NCI-H1930 (cell line): ENCODE results near the gene KBTBD3.
"Not testable (repeated sequence)": the region's sequence is repeated elsewhere in the genome, so short reads cannot be mapped to it uniquely, and the experiment has no call there.

Source experiments
- DNase-seq, 2 experiments: peaks; one replicate each; lab custom pipeline; 2025; lab: John Stamatoyannopoulos, UW

Gene KBTBD3

DNA sequence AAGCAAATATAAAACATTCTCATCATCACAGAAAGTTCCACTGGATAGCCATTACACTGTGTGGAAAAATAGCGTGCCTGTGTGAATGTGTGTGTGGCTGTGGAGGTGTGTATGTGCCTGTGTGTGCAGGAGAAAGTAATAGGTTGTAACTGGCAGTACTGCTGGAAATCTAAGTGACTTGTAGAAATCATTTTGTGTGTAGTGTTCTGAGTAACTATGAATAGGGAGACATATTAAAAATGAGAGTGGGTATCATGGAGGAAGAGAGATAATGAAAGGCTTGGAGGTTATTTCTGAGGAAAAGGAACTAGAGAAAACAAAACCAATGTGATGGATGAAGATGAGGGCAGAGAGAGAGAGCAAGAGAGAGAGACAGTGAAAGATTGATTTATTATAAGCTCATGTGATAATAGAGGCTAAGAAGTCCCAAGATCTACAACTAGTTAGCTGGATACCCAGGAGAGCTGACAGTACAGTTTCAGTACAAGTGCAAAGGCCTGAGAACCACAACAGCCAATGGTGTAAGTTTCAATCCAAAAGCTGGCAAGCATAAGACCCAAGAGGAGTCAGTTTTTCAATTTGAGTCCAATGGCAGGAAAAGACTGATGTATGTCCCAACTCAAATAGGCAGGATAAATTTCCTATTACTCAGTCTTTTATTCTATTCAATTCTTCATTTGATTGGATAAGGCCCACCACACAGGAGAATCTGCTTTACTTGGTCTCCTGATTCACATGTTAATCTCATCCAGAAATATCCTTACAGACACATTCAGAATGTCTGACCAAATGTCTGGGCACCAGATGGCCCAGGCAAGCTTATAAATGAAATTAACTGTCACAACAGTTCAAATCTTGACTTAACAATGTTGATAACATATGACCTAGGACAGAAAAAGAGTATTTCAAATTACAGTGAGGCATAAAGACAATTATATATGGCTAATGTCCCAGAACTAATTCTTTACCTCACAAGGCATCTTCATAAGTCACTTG lies 14.9 kb downstream of the KBTBD3 start:
- no peak for DNase-seq

DNA sequence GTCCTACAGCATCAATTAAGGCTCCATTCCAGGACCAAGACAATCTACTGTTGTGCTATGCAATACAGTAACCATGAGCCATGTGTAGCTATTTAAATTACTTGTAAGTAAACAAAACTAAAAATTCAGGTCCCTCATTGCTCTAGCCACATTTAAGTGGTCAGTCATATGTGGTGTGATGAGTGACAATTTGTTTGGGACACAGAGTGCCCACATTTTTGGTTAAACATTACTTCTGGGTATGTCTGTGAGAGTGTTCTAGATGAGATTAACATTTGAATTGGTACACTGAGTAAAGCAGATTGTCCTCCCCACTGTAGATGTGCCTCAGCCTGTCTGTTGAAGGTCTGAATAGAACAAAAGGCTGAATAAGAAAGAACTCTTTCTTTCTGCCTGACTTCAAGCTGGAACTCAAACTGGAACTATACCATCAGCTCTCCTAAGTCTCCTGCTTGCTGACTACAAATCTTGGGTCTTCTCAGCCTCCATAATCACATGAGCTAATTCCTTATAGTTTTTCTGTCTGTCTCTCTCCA lies 15.8 kb downstream of the KBTBD3 start:
- DNase-seq, result no peak

- no peak for DNase-seq
These were observed 17.5 kb downstream of the KBTBD3 start for GRCh38 chr11:106059617-106060016.

DNA sequence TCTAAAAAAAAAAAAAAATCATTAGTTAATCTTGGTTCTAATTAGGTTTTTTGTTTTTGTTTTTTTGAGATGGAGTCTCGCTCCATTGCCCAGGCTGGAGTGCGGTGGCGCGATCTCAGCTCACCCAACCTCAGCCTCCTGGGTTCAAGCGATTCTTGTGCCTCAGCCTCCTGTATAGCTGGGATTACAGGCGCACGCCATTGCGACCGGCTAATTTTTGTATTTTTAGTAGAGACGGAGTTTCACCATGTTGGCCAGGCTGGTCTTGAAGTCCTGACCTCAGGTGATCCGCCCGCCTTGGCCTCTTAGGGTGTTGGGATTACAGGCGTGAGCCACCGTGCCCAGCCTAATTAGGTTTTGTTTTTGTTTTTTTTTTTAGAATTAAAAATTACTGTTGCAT lies 18.8 kb downstream of the KBTBD3 start:
- not testable (repeated sequence) for DNase-seq

DNA sequence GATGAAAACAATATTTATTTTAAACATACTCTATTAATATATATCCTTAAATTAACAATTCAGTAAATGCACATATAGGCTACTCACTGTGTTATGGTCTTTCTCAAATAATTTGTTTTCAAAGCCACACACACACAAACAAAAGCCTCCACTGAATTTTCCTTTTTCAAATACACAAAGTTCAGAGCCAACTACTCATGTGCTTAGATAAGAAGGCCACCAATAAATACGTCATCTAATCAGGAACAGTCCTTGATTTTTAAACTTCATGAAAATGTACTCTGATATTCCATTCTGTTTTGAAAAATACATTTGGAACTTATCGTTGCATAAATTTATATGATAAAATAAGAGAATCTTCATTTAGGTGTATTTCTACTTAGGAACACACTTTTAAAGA lies 26.0 kb downstream of the KBTBD3 start:
- DNase-seq, result no peak

- DNase-seq, result no peak
These were observed 27.2 kb downstream of the KBTBD3 start for GRCh38 chr11:106049727-106050476.

GRCh38 chr11:106047631-106048030 lies 29.5 kb downstream of the KBTBD3 start:
- no peak for DNase-seq

DNA sequence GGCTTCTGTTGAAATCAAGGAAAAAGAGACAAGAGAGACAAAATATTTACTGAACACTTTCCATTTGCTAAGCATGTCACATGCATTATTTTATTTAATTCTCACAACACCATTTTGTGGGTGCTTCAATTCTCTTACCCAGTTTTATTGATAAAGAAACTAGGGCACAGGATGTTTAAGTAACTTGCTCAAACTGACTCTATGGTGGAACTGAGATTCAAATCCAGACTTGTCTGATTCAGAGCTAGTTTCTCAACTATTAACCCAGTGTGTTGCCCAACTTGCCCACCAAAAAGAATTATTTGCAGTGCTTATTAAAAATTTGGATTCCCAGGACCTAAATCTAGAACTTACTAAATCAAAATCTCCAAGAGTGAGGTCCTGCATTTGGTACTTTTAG lies 33.6 kb downstream of the KBTBD3 start:
- no peak for DNase-seq

GRCh38 chr11:106032861-106033260 lies 44.3 kb downstream of the KBTBD3 start:
- no peak for DNase-seq

DNA sequence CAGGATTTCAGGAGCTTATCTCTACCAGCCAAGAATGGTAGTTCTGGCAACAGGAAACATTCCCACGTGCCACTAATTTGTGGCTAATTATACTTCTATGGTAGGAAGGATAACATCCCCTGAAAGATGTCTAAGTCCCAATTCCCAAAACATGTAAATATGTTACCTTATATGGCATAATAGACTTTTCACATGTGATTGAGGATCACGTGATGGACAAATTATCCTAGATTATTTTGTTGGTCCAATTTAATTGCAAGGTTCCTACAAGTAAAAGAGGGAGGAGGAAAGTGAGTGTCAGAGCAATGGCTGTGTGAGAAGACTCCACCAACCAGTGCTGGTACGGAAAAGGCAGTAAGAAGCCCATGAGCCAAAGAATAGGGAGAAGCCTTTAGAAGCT lies 45.2 kb downstream of the KBTBD3 start:
- no peak for DNase-seq

DNA sequence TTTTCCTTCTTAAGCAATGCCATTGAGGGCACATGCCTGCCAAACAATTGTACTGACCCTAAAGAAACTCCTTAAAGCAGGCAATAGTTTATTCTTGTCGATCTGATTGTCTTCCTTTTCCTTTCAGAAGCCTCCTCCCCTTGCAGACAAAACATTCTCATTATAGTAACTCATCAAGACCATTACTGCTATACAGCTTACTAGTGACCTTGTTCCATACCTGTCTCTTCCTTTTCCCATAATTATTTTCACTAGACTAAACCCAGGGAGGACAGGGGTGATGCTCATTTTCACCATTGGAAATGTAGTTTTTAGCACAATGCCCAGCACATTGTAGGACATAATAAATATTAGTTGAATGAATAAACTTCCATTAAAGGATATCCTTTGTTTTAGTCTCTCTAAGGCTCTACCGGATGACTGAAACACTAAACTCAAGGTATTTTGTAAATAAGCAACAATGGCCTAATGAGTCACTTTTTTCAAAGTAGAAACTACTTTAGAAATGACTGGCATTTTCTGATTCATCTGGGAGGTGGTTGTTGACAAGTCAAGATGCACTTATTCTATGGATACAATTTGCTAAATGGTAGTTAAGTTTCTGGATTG lies 45.8 kb downstream of the KBTBD3 start:
- no peak for DNase-seq

- DNase-seq, result no peak
These were observed 46.5 kb downstream of the KBTBD3 start for GRCh38 chr11:106030609-106031008.

DNA sequence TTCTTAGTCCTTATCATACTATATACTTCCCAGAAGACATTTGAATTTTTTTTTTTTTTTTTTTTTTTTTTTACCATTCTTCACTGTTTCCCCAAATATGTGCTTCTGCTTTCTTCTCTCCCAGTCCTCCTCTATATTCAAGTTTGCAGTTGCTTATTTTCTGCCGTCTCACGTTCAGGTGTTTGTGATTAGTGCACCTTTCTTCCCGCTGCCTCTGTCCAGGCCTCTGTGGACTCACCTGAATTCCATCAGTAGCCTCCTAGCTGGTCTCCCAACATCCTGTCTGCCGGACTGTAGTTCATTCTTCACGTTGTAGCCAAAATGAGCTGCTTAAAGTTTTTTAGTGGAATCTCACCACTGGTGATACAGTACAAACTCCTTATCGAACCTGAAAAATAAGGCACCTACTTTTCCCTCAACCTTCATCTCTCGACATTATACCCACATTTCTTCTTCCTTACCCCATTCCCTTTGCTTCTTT lies 54.3 kb downstream of the KBTBD3 start:
- no peak for DNase-seq

GRCh38 chr11:106021967-106022794 lies 55.0 kb downstream of the KBTBD3 start, which contains the start of gene MSANTD4:
Gene MSANTD4, minus strand, starts transcription at chr11:106022240. Its CDS starts 11,323 bp downstream, at chr11:106010917.
- peak; percentile 97 to 98 for DNase-seq

- DNase-seq, result peak in 1 of 2 experiments; percentile 33
These were observed 55.8 kb downstream of the KBTBD3 start for GRCh38 chr11:106021181-106021966.

DNA sequence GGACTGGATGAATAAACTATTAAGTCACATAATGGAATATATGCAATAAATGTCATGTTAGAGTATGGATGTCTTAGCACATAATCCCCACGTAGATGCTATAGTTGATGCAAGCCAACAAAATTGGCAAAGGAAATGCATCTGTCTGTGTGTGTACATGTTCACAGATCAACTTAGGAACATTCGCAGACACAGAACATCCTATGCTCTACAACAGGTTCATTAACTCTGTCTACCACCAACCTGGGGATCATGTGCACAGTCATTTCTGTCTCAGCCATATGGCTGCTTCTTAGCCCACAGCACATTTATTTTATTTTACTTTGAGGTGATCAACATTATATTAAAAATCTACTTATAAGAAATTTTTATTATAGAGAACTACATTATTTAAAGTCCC lies 60.1 kb downstream of the KBTBD3 start:
- DNase-seq, result no peak

DNA sequence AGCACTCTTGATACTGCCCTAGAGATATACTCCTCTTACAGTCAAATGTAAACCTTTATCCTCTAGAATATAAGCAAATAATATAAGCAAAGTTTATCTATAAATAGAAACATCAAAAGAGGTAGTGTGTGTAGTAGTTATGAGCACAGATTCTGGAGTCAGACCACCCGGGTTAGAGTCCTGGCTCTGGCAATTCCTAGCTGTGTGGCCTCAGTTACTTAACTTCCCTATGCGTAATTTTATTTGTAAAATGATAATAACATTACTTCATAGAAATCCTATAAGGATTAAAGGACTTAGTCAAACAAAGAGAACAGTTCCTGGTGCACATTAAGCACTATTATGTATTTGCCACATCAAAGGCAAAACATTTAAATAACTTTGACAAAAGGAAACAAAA lies 62.1 kb downstream of the KBTBD3 start:
- DNase-seq, result no peak

- DNase-seq, result no peak
These were observed 62.5 kb downstream of the KBTBD3 start for GRCh38 chr11:106014620-106015019.

DNA sequence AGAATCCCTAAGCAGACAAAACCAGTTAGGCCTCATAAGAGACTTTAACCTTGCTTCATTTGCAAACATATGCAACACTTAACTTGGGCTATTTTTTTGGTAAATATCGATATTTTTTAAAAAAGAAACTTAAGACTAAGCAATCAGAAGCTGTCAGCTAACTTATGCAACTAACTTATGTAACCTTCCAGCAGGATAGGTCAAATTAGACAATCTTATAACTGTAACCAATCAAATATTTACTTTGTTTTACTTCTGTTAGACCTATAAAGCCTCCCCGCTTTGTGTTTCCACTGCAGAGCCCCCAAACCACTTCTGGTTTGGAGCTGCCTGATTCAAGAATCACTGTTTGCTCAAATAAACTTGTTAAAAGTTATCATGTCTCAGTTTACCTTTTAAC lies 63.1 kb downstream of the KBTBD3 start:
- no peak for DNase-seq

GRCh38 chr11:106012744-106013143 lies 64.4 kb downstream of the KBTBD3 start:
- no peak for DNase-seq
